Fibroblast of pulmonary artery (primary cell): ENCODE data around the gene KRTAP5-5.
A peak's percentile ranks its signal among the peaks of the same experiment; 100 is the strongest.
"Not testable (repeated sequence)": the region's sequence is repeated elsewhere in the genome, so short reads cannot be mapped to it uniquely, and the experiment has no call there.

Experiments used
- DNase-seq: peaks from one replicate; pipeline ENCODE4 v3.0.0-alpha.2; 2010; ENCODE audit warnings: low read depth
- H3K4me3 ChIP-seq: replicated peaks from 2 replicates; pipeline ENCODE4 v1.5.1; 2011; ENCODE audit warnings: low read depth, mild to moderate bottlenecking, control low read depth, low read length, moderate library complexity
- CTCF ChIP-seq: IDR thresholded peaks from 2 replicates; pipeline ENCODE4 v1.5.1; 2011; ENCODE audit warnings: mild to moderate bottlenecking, control low read depth, low read length, inconsistent platforms; ENCODE audit errors: missing control alignments

The KRTAP5-5 gene

DNA sequence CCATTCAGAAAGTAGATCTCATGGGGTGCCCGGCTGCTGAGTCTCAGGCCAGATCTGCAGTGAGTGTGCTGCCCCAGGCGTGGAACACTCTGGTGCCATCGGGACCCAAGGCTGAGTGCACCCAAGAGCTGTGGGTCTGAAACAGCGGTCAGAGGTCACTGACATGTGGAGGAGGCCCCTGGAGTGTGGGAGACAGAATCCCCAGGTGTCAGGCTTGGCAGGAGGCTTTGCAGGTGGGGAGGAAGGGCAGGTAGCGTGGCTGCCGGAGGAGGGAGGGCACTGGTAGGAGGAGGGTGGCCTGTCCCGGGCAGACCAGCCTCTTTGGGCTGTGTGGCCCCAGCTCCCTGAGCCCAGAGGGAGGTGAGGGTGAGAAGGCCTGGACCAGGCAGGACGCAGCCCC, 35.7 kb downstream of the KRTAP5-5 start:
- H3K4me3 ChIP-seq: no peak overlapping the region
- DNase-seq: no peak
- no peak for TF ChIP-seq CTCF

DNA sequence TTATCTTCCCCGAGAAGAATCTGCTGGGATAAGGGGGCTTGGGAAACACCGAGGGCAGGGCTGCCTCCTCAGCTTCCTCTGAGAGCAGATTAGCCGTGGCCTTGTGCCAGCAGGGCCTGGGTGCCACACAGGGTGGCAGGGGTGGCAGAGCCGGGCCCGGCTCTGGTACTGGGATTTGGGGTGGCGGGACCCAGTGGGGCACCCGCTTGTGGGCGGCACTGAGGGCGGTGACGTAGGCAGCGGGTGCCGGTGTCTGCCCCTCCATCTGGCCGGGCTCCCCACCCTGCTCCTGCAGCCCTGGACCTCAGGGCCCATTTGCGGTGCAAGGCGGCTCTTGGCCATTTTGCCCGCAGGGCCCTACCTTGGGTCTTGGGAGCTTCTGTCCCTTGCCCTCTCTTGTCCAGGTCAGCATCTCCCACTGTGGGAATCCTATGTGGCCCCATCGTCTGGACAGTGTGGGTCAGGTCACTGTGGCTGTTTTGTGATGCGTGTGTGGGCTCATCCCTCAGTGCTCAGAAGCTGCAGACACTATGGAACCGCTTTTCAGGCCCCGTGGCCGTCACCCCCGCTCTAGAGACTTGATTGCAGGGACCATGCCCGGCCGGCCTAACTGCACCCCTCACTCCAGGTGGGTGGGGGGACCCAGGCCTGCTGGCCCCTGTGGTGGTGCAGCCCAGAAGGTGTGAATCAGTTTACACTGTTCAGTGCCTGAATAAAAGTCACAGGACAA, 37.7 kb downstream of the KRTAP5-5 start:
- H3K4me3 ChIP-seq: no peak overlapping the region
- TF ChIP-seq CTCF: no peak
- no peak for DNase-seq

GRCh38 chr11:1667906-1668305, 38.3 kb downstream of the KRTAP5-5 start:
- no peak for TF ChIP-seq CTCF
- no peak for DNase-seq
- H3K4me3 ChIP-seq: no peak overlapping the region

- TF ChIP-seq CTCF: no peak
- no peak for DNase-seq
- no peak overlapping the region for H3K4me3 ChIP-seq
Measured at GRCh38 chr11:1668911-1669473, 39.4 kb downstream of the KRTAP5-5 start.

- peak; percentile 8 for DNase-seq
- TF ChIP-seq CTCF: no peak
- H3K4me3 ChIP-seq: no peak overlapping the region
Measured at GRCh38 chr11:1669546-1670218, 40.1 kb downstream of the KRTAP5-5 start.

- H3K4me3 ChIP-seq, DNase-seq: not testable (repeated sequence)
Measured at GRCh38 chr11:1670457-1670856, 40.9 kb downstream of the KRTAP5-5 start.

DNA sequence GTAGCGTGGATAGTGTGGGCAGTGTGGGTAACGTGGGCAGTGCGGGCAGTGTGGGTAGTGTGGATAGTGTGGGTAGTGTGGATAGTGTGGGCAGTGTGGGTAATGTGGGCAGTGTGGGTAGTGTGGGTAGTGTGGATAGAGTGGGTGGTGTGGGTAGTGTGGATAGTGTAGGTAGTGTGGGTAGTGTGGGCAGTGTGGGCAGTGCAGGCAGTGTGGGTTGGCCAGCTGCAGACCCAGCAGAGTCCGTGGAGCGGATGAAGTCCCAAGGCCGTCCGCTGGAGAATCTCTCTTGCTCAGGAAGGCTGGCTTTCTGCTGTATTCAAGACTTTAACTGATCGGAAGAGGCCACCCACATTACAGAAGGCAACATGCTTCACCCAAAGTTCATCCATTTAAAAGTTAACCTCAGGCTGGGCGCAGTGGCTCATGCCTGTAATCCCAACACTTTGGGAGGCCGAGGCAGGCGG, 41.4 kb downstream of the KRTAP5-5 start:
- no peak for TF ChIP-seq CTCF
- no peak for DNase-seq
- no peak overlapping the region for H3K4me3 ChIP-seq
